Vagina (tissue), 2 donors: ENCODE results near the gene RNF8.

Experiments used
- CTCF ChIP-seq, 3 experiments: fragments of 450-650 bp in 2 of 3; fragments of 200-600 bp in 1 of 3; sonication (generic) in 1 of 3; IDR thresholded peaks; one replicate each; pipeline ENCODE4 v1.5.1; 2017 to 2019; ENCODE audit warnings: antibody characterized with exemption in 3 of 3, mild to moderate bottlenecking in 2 of 3, moderate library complexity in 2 of 3
- POLR2AphosphoS5 ChIP-seq, 2 donors: sonication (generic); formaldehyde crosslinking; IDR thresholded peaks; one replicate each; pipeline ENCODE4 v1.9.0; 2017; ENCODE audit warnings: antibody characterized with exemption in 2 of 2, mild to moderate bottlenecking in 2 of 2, low read depth in 1 of 2; ENCODE audit not compliant: insufficient read depth in 1 of 2

GRCh38 chr6:37406726-37407341 is 53.1 kb downstream of the RNF8 start:
- TF ChIP-seq POLR2AphosphoS5 (IDR thresholded peaks at IDR 0.05; ENCODE audit: insufficient read depth in 1 of 2, low read depth in 1 of 2), result peak in 1 of 2 donors; percentile 28
- no peak for TF ChIP-seq CTCF (IDR thresholded peaks at IDR 0.05)
